Brain microvascular endothelial cell (primary cell): ENCODE data around the gene LTB4R.

Experiments
- DNase-seq: peaks from one replicate; pipeline ENCODE4 v3.0.0-alpha.2; 2020
- H3K27ac ChIP-seq: fragments of 250-450 bp; sonication (Bioruptor Pico); 2 replicates; pipeline ENCODE4 v1.5.1; 2020; ENCODE audit warnings: mild to moderate bottlenecking, moderate library complexity
- H3K27me3 ChIP-seq: fragments of 250-450 bp; sonication (Bioruptor Pico); replicated peaks from 2 replicates; pipeline ENCODE4 v1.5.1; 2020; ENCODE audit warnings: mild to moderate bottlenecking
- H3K36me3 ChIP-seq: fragments of 250-450 bp; sonication (Bioruptor Pico); replicated peaks from 2 replicates; pipeline ENCODE4 v1.5.1; 2020; ENCODE audit warnings: mild to moderate bottlenecking
- H3K4me3 ChIP-seq: 2 replicates; pipeline ENCODE4 v1.5.1; 2011; ENCODE audit warnings: low read depth, mild to moderate bottlenecking, control low read depth, low read length, moderate library complexity
- CTCF ChIP-seq: IDR thresholded peaks from 2 replicates; pipeline ENCODE4 v1.5.1; 2011; ENCODE audit warnings: low read depth, mild to moderate bottlenecking, moderate library complexity, low read length, control low read depth, inconsistent platforms; ENCODE audit errors: missing control alignments
- in situ Hi-C: cut with HindIII; loops from 2 replicates; pipeline ENCODE4 v1.10.0; 2017; ENCODE audit warnings: low sequenced_read_pairs, low pct_ligation_motif_present

The LTB4R gene

DNA sequence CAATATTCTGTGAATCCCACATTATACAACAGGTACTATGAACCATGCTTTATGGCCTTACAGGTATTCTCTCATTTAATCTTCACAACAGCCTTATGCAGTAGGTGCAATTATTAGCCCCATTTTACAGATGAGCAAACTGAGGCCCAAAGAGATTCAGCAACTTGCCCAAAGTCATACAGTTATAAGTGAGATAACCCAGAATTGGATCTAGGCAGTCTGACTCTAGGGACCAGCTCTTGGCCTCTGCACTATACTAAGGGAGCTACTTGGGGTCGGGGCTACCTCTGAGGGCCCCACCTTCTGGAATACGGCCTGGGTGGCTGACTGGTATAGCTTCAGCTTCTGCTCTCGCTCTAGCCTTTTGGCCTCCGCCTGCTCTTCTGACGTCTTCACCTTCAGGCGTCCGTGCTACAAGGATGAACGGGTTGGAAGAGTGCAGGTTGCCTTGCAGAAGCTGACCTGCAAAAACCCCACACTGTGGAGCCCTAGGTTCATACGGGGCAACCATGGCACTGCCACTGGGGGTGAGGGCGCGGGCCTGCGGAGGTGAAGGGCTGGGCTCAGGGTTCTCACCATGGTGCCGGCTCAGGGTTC lies 40.7 kb upstream of the LTB4R start:
- peak overlapping the region; percentile 93 for H3K4me3 ChIP-seq
- no peak for DNase-seq
- H3K27me3 ChIP-seq = no peaks in the 10 kb centered on the region
- TF ChIP-seq CTCF = no peak
- H3K27ac ChIP-seq = peak overlapping the region; percentile 95
- in situ Hi-C loops = no loop called here
- peaks cover 10% of the 10 kb centered on the region for H3K36me3 ChIP-seq

DNA sequence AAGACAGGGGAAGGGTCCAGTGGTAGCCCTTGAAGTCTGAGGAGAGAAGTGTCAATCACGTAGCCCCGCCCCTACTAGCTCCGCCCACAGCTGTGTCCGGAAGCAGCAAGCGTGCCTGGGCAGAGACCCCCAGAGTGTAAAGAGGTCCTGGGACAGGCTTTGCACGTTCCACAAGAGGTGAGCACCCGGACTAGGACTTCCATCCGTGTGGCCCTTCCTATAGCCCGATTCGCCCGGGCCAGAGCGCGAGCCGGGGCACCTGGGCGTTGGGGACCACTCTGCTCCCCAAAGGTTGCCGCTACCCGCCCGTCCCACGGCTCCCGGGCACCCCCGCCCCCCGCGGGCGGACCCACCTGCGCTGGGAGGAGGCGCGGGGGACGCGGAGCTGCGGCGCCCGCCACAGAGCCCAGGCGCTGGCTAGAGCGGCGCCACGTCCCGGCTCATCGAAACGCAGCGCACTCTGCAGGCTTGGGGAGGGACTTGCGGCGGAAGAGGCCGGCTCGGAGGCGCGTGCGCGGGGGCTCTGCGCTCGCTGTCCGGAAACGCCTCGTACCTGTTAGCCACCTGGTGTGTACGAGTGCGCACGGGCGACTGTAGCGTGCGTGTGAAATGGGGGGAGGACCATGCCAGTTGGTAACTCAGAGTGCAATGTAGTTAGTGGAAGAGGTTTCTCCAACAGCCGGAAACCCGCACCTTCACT lies 40.0 kb upstream of the LTB4R start, which contains the start of gene RABGGTA:
RABGGTA (minus strand) TSS at position 464 of the 700 bp plus-strand sequence. CDS start 482 bp downstream, outside the sequence.
- peak within 1 kb of the TSS; percentile 93 for H3K4me3 ChIP-seq
- TF ChIP-seq CTCF = peak; percentile 73
- DNase-seq = peak; percentile 63
- H3K27ac ChIP-seq = peak within 1 kb of the TSS; percentile 95
- in situ Hi-C loops = no loop called here
- no peaks in the 10 kb centered on the region for H3K27me3 ChIP-seq
- peaks cover 8% of the 10 kb centered on the region for H3K36me3 ChIP-seq

GRCh38 chr14:24271834-24272263 lies 39.5 kb upstream of the LTB4R start:
- in situ Hi-C loops = no loop called here
- H3K27ac ChIP-seq = no peak overlapping the region
- no peaks in the 10 kb centered on the region for H3K27me3 ChIP-seq
- H3K4me3 ChIP-seq = peak overlapping the region; percentile 93
- H3K36me3 ChIP-seq = peaks cover 8% of the 10 kb centered on the region
- TF ChIP-seq CTCF = no peak
- DNase-seq = no peak

- in situ Hi-C loops = no loop called here
- H3K4me3 ChIP-seq = no peak overlapping the region
- no peak overlapping the region for H3K27ac ChIP-seq
- DNase-seq = no peak
- TF ChIP-seq CTCF = no peak
- no peaks in the 10 kb centered on the region for H3K27me3 ChIP-seq
- peaks cover 4% of the 10 kb centered on the region for H3K36me3 ChIP-seq
Measured at GRCh38 chr14:24272467-24272866, 38.8 kb upstream of the LTB4R start.

GRCh38 chr14:24273422-24273998 lies 37.8 kb upstream of the LTB4R start:
- in situ Hi-C loops = no loop called here
- Histone ChIP-seq H3K27ac (no peak overlapping the region), H3K36me3 (no peaks in the 10 kb centered on the region), H3K27me3 (no peaks in the 10 kb centered on the region), H3K4me3 (no peak overlapping the region)
- no peak for DNase-seq
- peak; percentile 28 for TF ChIP-seq CTCF
